Gastrocnemius medialis (tissue), 4 donors: ENCODE data around the gene P2RX4. TPM values are rescaled to one million over a fixed set of nuclear protein-coding genes. Genes with fewer than 3 reads are reported as not detected.
"Not testable (repeated sequence)": the region's sequence is repeated elsewhere in the genome, so short reads cannot be mapped to it uniquely, and the experiment has no call there.

Source experiments
- ATAC-seq, 2 donors: fragments of 150-250 bp; one replicate each; pipeline ENCODE4 v1.9.1; 2016
- DNase-seq, 2 donors: peaks; one replicate each; pipeline ENCODE4 v3.0.0-alpha.2; 2019
- H3K27ac ChIP-seq, 4 donors: fragments of 200-600 bp; sonication (generic); 1 replicate in 1 of 4; 2 replicates in 3 of 4; pipeline ENCODE4 v1.5.1; 2016 to 2018; ENCODE audit warnings: mild to moderate bottlenecking in 2 of 4, moderate library complexity in 1 of 4
- H3K27me3 ChIP-seq, 3 donors: fragments of 200-600 bp; sonication (generic) in 2 of 3; 1 replicate in 1 of 3; 2 replicates in 2 of 3; pipeline versions ENCODE4 v1.5.1 to v1.6.0; 2016 to 2019; ENCODE audit warnings: mild to moderate bottlenecking in 1 of 3, moderate library complexity in 1 of 3
- H3K36me3 ChIP-seq, 2 donors: fragments of 200-600 bp; sonication (generic) in 1 of 2; one replicate each; pipeline ENCODE4 v1.5.1; 2017 to 2018
- H3K4me1 ChIP-seq, 2 donors: fragments of 200-600 bp; sonication (generic) in 1 of 2; one replicate each; pipeline ENCODE4 v1.5.1; 2016 to 2017; ENCODE audit warnings: mild to moderate bottlenecking in 2 of 2
- H3K4me3 ChIP-seq, 4 donors: fragments of 200-600 bp; sonication (generic) in 3 of 4; 1 replicate in 1 of 4; 2 replicates in 3 of 4; pipeline ENCODE4 v1.5.1; 2016 to 2019; ENCODE audit warnings: mild to moderate bottlenecking in 2 of 4
- H3K9me3 ChIP-seq, 3 donors: fragments of 200-600 bp; sonication (generic) in 2 of 3; 1 replicate in 1 of 3; 2 replicates in 2 of 3; pipeline ENCODE4 v1.5.1; 2016 to 2019
- CTCF ChIP-seq, 5 experiments: fragments of 450-650 bp in 3 of 5; fragments of 200-600 bp in 2 of 5; sonication (generic) in 2 of 5; IDR thresholded peaks in 4 of 5; conservative IDR thresholded peaks in 1 of 5; 1 replicate in 4 of 5; 2 replicates in 1 of 5; pipeline ENCODE4 v1.5.1; 2016 to 2019; ENCODE audit warnings: antibody characterized with exemption in 5 of 5, mild to moderate bottlenecking in 3 of 5, moderate library complexity in 3 of 5
- POLR2A ChIP-seq, 2 donors: fragments of 450-650 bp; IDR thresholded peaks; one replicate each; pipeline ENCODE4 v1.6.1; 2017; ENCODE audit warnings: antibody characterized with exemption in 2 of 2, mild to moderate bottlenecking in 2 of 2, moderate library complexity in 2 of 2
- in situ Hi-C, 4 donors: fragments of 200-750 bp; cut with MboI; loops; one replicate each; pipeline versions ENCODE4 v1.15.0 to v1.8.0; 2017; ENCODE audit warnings: low sequenced_read_pairs in 4 of 4
- intact Hi-C: fragments of 100-400 bp; cut with DNase I; formaldehyde crosslinking; loops from one replicate; pipeline ENCODE4 v1.15.1; 2023; ENCODE audit warnings: low total_unique reads
- total RNA-seq, 4 donors: library from RNA; depleted of rRNA; stranded (reverse); fragments of >200 nt; gene quantifications; one replicate each; pipeline versions ENCODE4 v1.1.0 to v1.2.3, GENCODE V29; 2016

The P2RX4 gene
- total RNA-seq, 4 donors from 2014 or later = 3.9 to 7.9 (median 6.1) TPM

GRCh38 chr12:121223292-121224285 is 13.7 kb downstream of the P2RX4 start:
- Histone ChIP-seq H3K27ac (no peak overlapping the region), H3K27me3 (no peaks in the 10 kb centered on the region), H3K9me3 (no peaks in the 10 kb centered on the region), H3K4me1 (no peaks in the 10 kb centered on the region), H3K4me3 (no peak overlapping the region), H3K36me3 (no peaks in the 10 kb centered on the region)
- ATAC-seq (no peak), DNase-seq (no peak)
- TF ChIP-seq CTCF (IDR thresholded peaks at IDR 0.05 in 4 of 5, conservative IDR thresholded peaks at IDR 0.05 in 1 of 5) (no peak), POLR2A (IDR thresholded peaks at IDR 0.05) (no peak)
- in situ Hi-C loops = no loop called here
- intact Hi-C loops = no loop called here

GRCh38 chr12:121224591-121224990 is 14.7 kb downstream of the P2RX4 start:
- Histone ChIP-seq H3K36me3 (no peaks in the 10 kb centered on the region), H3K4me1 (no peaks in the 10 kb centered on the region), H3K27ac (no peak overlapping the region), H3K4me3 (no peak overlapping the region), H3K27me3 (no peaks in the 10 kb centered on the region), H3K9me3 (no peaks in the 10 kb centered on the region)
- TF ChIP-seq CTCF (IDR thresholded peaks at IDR 0.05 in 4 of 5, conservative IDR thresholded peaks at IDR 0.05 in 1 of 5) (no peak), POLR2A (IDR thresholded peaks at IDR 0.05) (no peak)
- intact Hi-C loops = no loop called here
- no peak for DNase-seq
- in situ Hi-C loops = no loop called here
- no peak for ATAC-seq

- no peaks in the 10 kb centered on the region for H3K9me3 ChIP-seq
- no peak overlapping the region for H3K4me3 ChIP-seq
- DNase-seq (no peak), ATAC-seq (no peak)
- no peak overlapping the region for H3K27ac ChIP-seq
- no peaks in the 10 kb centered on the region for H3K36me3 ChIP-seq
- H3K4me1 ChIP-seq = no peaks in the 10 kb centered on the region
- in situ Hi-C loops (no loop called here), intact Hi-C loops (no loop called here)
- no peaks in the 10 kb centered on the region for H3K27me3 ChIP-seq
- no peak for TF ChIP-seq CTCF (IDR thresholded peaks at IDR 0.05 in 4 of 5, conservative IDR thresholded peaks at IDR 0.05 in 1 of 5)
Measured at GRCh38 chr12:121226399-121226798, 16.5 kb downstream of the P2RX4 start.

GRCh38 chr12:121226871-121227270 is 16.9 kb downstream of the P2RX4 start:
- H3K27ac ChIP-seq, H3K9me3 ChIP-seq, ATAC-seq, H3K36me3 ChIP-seq, DNase-seq, in situ Hi-C loops, intact Hi-C loops, H3K27me3 ChIP-seq, H3K4me3 ChIP-seq, H3K4me1 ChIP-seq: not testable (repeated sequence)

GRCh38 chr12:121227294-121227693 is 17.4 kb downstream of the P2RX4 start:
- DNase-seq = no peak
- no peak for ATAC-seq
- no peaks in the 10 kb centered on the region for H3K36me3 ChIP-seq
- in situ Hi-C loops (no loop called here), intact Hi-C loops (no loop called here)
- no peaks in the 10 kb centered on the region for H3K4me1 ChIP-seq
- no peaks in the 10 kb centered on the region for H3K9me3 ChIP-seq
- no peaks in the 10 kb centered on the region for H3K27me3 ChIP-seq
- no peak for TF ChIP-seq POLR2A (IDR thresholded peaks at IDR 0.05)
- no peak for TF ChIP-seq CTCF (IDR thresholded peaks at IDR 0.05 in 4 of 5, conservative IDR thresholded peaks at IDR 0.05 in 1 of 5)
- no peak overlapping the region for H3K4me3 ChIP-seq
- H3K27ac ChIP-seq = no peak overlapping the region
